ENCODE data around the gene METAP1. TPM values are rescaled to one million over a fixed set of nuclear protein-coding genes. Genes with fewer than 3 reads are reported as not detected.

The METAP1 gene
- total and polyA plus RNA-seq, 2 of the 4 experiments (the other 2 are of a cell fraction) = 43.7 to 47.9 TPM

DNA sequence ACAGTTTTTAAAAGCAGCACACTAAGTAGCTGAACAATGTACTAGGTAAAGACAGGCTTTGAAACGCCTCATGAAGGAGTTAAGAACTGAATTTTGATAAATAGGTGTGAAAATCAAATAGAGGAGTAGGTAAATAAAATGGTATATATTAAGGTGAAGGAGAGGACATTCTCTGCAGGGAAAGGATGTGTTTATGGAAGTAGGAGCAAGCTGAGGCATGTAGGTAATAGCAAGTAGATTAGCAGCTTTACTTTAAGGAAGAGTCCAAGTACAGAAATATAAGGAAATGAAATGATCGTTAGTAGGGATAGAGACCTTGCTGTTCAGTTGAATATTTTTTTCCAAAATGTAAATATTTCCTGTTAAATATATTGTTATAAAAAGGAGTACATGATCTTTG lies 12.5 kb downstream of the METAP1 start:
- Histone ChIP-seq H2BK20ac (ENCODE audit: low read depth, low read length) (no peak overlapping the region), H3K9me1 (ENCODE audit: insufficient read depth, low read length) (no peaks in the 10 kb centered on the region; the same call in 1 of the 2 replicates), H4K20me1 (ENCODE audit: insufficient read depth, low read length) (peaks cover 6% of the 10 kb centered on the region; the same call in 1 of the 2 replicates), H3K4me1 (ENCODE audit: control insufficient read depth, insufficient read depth, low read length) (no peaks in the 10 kb centered on the region), H3K4ac (ENCODE audit: low read depth, low read length) (no peak overlapping the region), H3K9me3 (ENCODE audit: control insufficient read depth, insufficient read depth, low read length) (peaks cover 2% of the 10 kb centered on the region; the same call in 1 of the 2 replicates), H3K9ac (ENCODE audit: low read depth, low read length) (no peak overlapping the region), H3K4me3 (ENCODE audit: insufficient read depth, low read depth, low read length) (no peak overlapping the region), H2AFZ (replicated peaks; ENCODE audit: low read length, poor library complexity) (no peak overlapping the region), H2AK9ac (replicated peaks; ENCODE audit: low read depth, low read length, poor library complexity) (no peak overlapping the region), H4K5ac (ENCODE audit: low read depth, low read length) (no peak overlapping the region), H3K36me3 (ENCODE audit: control insufficient read depth, insufficient read depth, low read length) (peaks cover 3% of the 10 kb centered on the region; the same call in 1 of the 2 replicates), H4K8ac (ENCODE audit: low read depth in 2 of 2, low read length in 2 of 2) (no peak overlapping the region), H3K56ac (ENCODE audit: extremely low read depth, insufficient read depth, low read length) (no peak overlapping the region), H2AK5ac (ENCODE audit: low read depth, low read length) (no peak overlapping the region), H2BK120ac (ENCODE audit: low read depth, low read length) (no peak overlapping the region), H3K4me2 (ENCODE audit: low read depth, low read length) (no peak overlapping the region), H3K14ac (replicated peaks; ENCODE audit: low read depth, low read length) (no peak overlapping the region), H3K18ac (ENCODE audit: low read depth, low read length) (no peak overlapping the region), H4K91ac (ENCODE audit: insufficient read depth, low read depth, low read length) (no peak overlapping the region), H3K23ac (ENCODE audit: low read depth, low read length) (no peak overlapping the region), H3K27me3 (ENCODE audit: control insufficient read depth, insufficient read depth, low read length) (no peaks in the 10 kb centered on the region), H3K79me1 (ENCODE audit: low read depth in 1 of 2, low read length in 2 of 2) (peaks cover 22 to 31% of the 10 kb centered on the region in 2 experiments), H2BK15ac (ENCODE audit: low read depth, low read length) (no peak overlapping the region), H2BK5ac (ENCODE audit: low read depth, low read length, poor library complexity, severe bottlenecking) (no peak overlapping the region), H3K27ac (ENCODE audit: insufficient read depth, low read length) (no peak overlapping the region)
- in situ Hi-C loops (cut with MboI; ENCODE audit: low sequenced_read_pairs) (no loop called here), dilution Hi-C loops (cut with HindIII; ENCODE audit: low sequenced_read_pairs, unreplicated experiment) (no loop called here), intact Hi-C loops (cut with micrococcal nuclease) (no loop called here)
- ChIA-PET POLR2A (ENCODE audit: unreplicated experiment) (no interaction called here), CTCF (interaction anchor here (1.0 kb wide), 1 partner anchor 13 kb away, joined by 3 read pairs; the partner anchor contains the start of gene METAP1)
- no peak for ATAC-seq (ENCODE audit: low read depth)
- DNase-seq = no peak
- no TSS peak for BruUV-seq (replicated peaks)
- no peak for TF ChIP-seq MAZ (IDR thresholded peaks at IDR 0.05; ENCODE audit: borderline replicate concordance, low read depth, low read length)
- no peak for TF ChIP-seq BHLHE40 (IDR thresholded peaks at IDR 0.05; ENCODE audit: low read depth, low read length)
- TF ChIP-seq CHD1 (IDR thresholded peaks at IDR 0.05; ENCODE audit: low read depth, low read length) = no peak
- TF ChIP-seq RCOR1 (IDR thresholded peaks at IDR 0.05; ENCODE audit: insufficient replicate concordance, low read length) = no peak
- WGBS, 2 experiments (ENCODE audit: extremely low coverage in 2 of 2, insufficient read length in 1 of 2) = 60% methylated on average over 1 of the region's 2 CpGs; no CpG with 5 or more reads in 1 of the 2 experiments
